Stimulated activated CD8-positive, alpha-beta memory T cell treated with anti-CD3 and anti-CD28 coated beads, Interleukin-2, amount 100 ng/mL, for 1 hour (primary cell): ENCODE data around the gene MRPL44.

Experiments used
- DNase-seq, 2 donors: peaks; one replicate each; pipeline ENCODE4 v3.0.0-alpha.2; 2020; ENCODE audit warnings: low read depth in 2 of 2

The MRPL44 gene

DNA sequence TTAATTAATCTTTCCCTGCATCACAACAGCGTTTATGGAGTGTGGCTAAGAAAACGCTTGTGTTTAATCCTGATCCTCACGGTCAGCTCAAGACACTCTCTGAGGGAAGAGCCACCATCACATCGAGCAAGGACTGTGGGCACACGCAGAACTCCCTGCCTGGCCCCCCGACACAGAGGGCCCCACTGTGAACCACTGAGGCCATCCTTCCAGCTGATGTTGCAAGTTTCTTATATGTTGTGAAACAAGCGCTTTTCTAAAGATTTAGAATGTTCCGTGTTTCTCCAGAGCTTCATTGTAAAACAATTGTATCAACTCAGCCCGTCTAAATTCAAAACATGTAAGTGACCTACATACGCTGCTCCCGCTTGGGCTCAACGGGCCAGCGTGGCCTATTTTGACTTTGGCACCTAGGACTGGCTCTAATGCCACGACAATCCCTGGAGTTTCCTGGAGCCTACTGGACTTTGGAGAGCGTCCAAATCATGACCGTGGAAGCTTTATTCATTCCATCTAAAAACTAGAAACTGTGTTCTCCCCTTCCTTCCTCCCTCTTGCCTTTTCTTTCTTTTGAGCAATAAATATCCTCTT, 46.9 kb downstream of the MRPL44 start:
- DNase-seq = no peak

- no peak for DNase-seq
Measured at GRCh38 chr2:224008702-224009261, 51.5 kb downstream of the MRPL44 start.

GRCh38 chr2:224009605-224010315, 52.5 kb downstream of the MRPL44 start:
- DNase-seq = no peak

GRCh38 chr2:224011837-224012236, 54.6 kb downstream of the MRPL44 start:
- no peak for DNase-seq

DNA sequence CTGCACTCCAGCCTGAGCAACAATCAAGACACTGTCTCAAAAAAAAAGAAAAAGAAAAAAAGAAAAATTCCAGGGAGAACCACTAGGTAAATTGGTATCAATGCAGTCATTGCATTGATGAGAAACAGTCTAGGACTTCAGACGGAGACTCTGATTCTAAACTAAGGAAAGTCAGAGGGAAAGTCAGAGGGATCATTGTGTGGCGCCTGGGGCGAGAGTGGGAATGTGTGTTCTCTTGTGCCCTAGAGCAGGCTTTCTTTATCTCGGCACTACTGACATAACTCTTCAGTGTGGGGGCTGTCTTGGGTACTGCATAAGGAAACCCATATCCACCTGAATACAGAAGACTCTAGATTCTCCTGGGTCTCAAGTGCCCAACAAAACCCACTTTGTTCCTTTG, 57.1 kb downstream of the MRPL44 start:
- no peak for DNase-seq

GRCh38 chr2:224016963-224017362, 59.7 kb downstream of the MRPL44 start:
- DNase-seq = no peak
